ENCODE data around the gene RALGAPA2.

The RALGAPA2 gene

DNA sequence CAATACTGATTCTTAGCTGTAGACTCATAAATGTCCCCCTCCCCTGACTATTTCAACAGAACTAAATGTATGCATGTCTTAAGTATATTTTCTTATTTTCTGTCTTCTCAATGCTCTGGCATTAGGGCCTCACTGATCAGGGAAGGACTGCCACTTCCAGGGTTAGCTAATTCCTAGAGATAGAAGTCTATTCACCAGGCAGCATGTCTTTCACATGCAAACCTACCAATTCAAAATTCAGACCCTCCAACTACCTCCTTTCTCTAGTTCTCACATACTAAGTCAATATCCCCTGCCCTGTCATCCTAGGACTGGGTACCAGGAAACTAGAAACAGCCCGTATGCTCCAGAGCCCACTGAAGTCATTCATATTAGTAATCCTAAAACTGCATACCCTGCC lies 132.3 kb downstream of the RALGAPA2 start:
- no peak for DNase-seq (ENCODE audit: low read depth in 1 of 2, low spot score in 1 of 2)

- DNase-seq (ENCODE audit: low read depth in 1 of 2, low spot score in 1 of 2): no peak
Observed at GRCh38 chr20:20578838-20579237, 133.6 kb downstream of the RALGAPA2 start.

DNA sequence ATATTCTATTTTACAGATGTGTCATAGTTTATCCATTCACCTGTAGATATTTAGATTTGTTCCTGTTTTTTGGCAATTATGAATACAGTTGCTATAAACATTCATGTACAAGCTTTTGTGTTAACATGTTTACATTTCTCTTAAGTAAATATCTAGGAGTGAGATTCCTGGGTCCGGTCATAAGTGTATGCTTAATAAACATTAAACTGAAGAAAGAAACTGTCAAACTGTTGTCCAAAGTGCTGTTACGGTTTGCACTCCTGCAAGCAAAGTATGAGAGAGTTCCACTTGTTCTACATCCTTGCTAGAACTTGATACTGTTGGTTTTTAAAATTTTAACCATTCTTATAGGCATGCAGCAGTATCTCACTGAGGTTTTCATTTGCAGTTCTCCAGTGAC lies 138.6 kb downstream of the RALGAPA2 start:
- no peak for DNase-seq (ENCODE audit: low read depth in 1 of 2, low spot score in 1 of 2)

GRCh38 chr20:20571068-20571780 lies 141.2 kb downstream of the RALGAPA2 start:
- DNase-seq (ENCODE audit: low read depth in 1 of 2, low spot score in 1 of 2): no peak

DNA sequence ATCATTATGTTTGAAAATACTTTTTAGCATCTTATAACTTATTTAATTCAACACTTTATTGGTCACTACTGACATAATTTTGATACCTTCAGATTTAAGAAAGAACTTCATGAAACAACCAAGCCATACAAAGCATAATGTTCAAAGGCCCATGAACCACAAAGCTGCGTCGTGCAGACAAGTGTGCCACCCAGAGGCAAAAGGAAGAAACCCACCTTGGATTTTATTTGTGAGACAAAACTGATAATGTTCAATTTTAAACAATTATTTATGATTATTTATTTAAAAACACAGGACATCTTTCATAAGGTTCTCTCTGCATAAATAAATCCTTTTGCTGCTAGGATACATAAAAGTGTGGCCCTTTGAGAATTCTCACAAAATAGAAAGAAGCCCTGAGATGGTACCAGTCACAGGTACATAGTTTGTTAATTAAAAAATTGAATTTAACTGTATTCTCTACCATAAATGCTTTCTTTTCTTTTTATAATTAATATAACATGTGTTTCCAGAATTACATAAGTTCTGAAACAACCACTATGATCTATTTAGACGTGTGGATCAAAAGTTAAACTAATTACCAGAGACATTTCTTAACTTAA lies 143.7 kb downstream of the RALGAPA2 start:
- no peak for DNase-seq (ENCODE audit: low read depth in 1 of 2, low spot score in 1 of 2)

DNA sequence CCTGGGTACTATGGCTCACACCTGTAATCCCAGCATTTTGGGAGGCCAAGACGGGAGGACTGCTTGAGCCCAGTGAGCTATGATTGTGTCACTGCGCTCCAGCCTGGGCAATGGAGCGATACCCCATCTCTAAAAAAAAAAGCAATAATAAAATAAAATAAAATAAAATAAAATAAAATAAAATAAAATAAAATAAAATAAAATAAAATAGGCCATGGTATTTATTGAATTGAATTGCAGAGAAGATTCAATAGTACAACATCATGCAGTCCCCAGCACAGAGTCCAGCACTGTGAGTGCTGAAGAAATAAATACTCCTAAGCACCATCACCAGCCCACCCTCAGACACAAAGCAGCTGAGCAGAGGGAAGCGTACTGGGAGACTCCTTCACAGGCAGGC lies 144.7 kb downstream of the RALGAPA2 start:
- DNase-seq (ENCODE audit: low read depth in 1 of 2, low spot score in 1 of 2): no peak

DNA sequence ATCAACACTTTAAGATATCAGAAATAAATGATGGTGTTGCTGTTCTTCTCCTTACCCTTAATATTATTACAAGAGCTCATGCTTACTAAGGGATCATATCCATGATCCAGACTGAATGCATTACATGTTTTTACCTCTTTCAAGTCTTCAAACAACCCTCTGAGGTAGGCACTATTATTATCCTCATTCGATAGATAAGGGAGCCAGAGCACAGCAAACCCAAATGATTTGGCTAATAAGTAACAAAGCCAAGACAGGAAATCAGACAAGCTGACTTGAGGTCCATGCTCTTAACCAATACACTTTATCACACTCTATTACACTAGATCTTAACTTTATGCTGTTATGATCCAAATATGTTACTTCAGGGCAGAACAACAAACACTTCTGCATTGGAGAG lies 145.9 kb downstream of the RALGAPA2 start:
- no peak for DNase-seq (ENCODE audit: low read depth in 1 of 2, low spot score in 1 of 2)

- DNase-seq (ENCODE audit: low read depth in 1 of 2, low spot score in 1 of 2): no peak
Observed at GRCh38 chr20:20564279-20564678, 148.2 kb downstream of the RALGAPA2 start.

GRCh38 chr20:20562507-20562906 lies 149.9 kb downstream of the RALGAPA2 start:
- DNase-seq (ENCODE audit: low read depth in 1 of 2, low spot score in 1 of 2): no peak

- DNase-seq (ENCODE audit: low read depth in 1 of 2, low spot score in 1 of 2): no peak
Observed at GRCh38 chr20:20561841-20562240, 150.6 kb downstream of the RALGAPA2 start.

DNA sequence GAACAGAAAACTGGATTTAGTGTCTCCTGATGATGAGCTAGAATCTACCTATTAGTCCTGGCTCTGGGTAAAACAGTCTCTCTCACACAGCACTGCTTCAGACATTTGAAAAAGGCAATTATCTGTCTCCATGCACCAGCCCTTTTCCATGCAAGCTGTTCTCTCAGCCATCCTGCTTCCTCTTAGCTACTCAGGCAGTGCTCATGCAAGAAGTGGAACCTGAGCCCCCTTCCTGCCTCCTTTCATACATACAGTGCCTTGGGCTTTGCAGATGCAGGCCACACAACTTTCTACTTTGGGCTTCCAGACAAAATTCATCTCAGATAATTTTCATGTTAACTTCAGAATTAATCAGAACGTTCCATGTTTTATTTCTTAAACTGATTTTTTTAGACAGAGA lies 151.3 kb downstream of the RALGAPA2 start:
- DNase-seq (ENCODE audit: low read depth in 1 of 2, low spot score in 1 of 2): no peak

DNA sequence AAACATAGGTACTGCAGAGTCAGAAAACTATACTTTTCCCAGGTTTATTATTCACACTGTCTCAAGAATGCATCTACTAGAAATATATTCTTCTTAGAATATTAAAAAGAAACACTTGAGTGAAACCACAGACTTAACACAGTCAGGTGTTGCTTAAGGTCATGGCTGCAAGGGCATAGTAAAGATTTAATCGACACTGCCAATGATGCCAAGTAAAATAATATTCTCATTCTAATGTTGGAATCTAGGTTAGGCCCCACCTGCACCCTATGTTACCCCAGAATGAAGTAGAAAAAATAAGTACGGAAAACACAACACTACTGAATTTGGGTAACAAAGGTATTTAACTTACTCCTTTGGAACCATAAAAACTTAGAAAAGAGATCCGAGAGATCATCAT lies 155.0 kb downstream of the RALGAPA2 start:
- no peak for DNase-seq (ENCODE audit: low read depth in 1 of 2, low spot score in 1 of 2)

- DNase-seq (ENCODE audit: low read depth in 1 of 2, low spot score in 1 of 2): no peak
Observed at GRCh38 chr20:20555838-20556237, 156.6 kb downstream of the RALGAPA2 start.

GRCh38 chr20:20554951-20555350 lies 157.5 kb downstream of the RALGAPA2 start:
- DNase-seq (ENCODE audit: low read depth in 1 of 2, low spot score in 1 of 2): no peak

GRCh38 chr20:20553541-20553940 lies 158.9 kb downstream of the RALGAPA2 start:
- DNase-seq (ENCODE audit: low read depth in 1 of 2, low spot score in 1 of 2): no peak

GRCh38 chr20:20552076-20552475 lies 160.4 kb downstream of the RALGAPA2 start:
- no peak for DNase-seq (ENCODE audit: low read depth in 1 of 2, low spot score in 1 of 2)

- DNase-seq (ENCODE audit: low read depth in 1 of 2, low spot score in 1 of 2): no peak
Observed at GRCh38 chr20:20551409-20551808, 161.0 kb downstream of the RALGAPA2 start.

- no peak for DNase-seq (ENCODE audit: low read depth in 1 of 2, low spot score in 1 of 2)
Observed at GRCh38 chr20:20549704-20550103, 162.7 kb downstream of the RALGAPA2 start.

DNA sequence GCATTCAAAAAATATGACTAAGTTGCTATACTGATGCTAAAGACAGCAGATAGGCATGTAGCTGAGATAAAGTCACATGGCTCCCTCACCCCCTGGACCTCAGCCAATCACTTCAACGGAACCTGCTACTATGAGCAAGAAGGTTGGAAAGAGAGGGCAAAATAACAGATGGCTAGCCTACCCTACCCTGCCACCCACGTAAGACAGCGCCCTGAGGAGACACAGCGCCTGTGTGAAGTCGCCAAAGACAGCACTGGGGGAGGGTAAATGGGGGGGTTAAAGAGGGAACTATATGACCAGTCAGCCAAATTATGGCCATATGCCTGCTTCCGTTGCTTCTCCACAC lies 163.2 kb downstream of the RALGAPA2 start:
- no peak for DNase-seq (ENCODE audit: low read depth in 1 of 2, low spot score in 1 of 2)

- no peak for DNase-seq (ENCODE audit: low read depth in 1 of 2, low spot score in 1 of 2)
Observed at GRCh38 chr20:20548527-20549266, 163.7 kb downstream of the RALGAPA2 start.

GRCh38 chr20:20547876-20548266 lies 164.6 kb downstream of the RALGAPA2 start:
- no peak for DNase-seq (ENCODE audit: low read depth in 1 of 2, low spot score in 1 of 2)

DNA sequence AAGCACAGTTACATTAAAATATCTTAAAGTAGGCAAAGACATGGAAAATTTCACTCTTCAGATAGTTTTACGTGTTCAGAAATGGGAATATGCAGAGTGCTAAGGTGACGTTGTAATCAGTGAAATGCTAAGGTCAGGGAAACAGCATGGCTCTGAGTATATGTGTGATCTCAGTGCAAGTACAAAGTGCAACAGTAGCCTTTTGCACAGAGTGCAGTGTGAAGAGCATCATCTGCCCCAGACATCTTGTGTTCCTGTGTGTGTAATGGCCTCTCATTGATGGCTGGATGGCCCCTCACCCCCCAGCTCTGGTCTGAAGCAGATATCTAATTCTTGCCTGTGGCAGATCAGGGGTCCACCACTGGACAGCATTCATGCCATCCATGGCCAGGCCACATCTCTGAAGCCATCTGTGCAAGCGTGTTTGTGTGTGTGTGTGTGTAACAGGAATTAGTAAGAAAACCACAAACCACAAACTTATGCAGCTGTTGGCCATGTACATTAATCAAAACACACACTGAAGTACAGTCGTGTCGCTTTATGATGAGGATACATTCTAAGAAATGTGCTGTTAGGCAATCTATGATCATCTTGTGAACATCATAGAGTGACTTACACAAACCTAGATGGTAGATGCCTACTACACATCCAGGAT lies 165.1 kb downstream of the RALGAPA2 start:
- DNase-seq (ENCODE audit: low read depth in 1 of 2, low spot score in 1 of 2): no peak
